ENCODE results near the gene NPSR1. TPM values are rescaled to one million over a fixed set of nuclear protein-coding genes. Genes with fewer than 3 reads are reported as not detected.

The NPSR1 gene
- total RNA-seq, 2 experiments from 2014 or later: not detected

DNA sequence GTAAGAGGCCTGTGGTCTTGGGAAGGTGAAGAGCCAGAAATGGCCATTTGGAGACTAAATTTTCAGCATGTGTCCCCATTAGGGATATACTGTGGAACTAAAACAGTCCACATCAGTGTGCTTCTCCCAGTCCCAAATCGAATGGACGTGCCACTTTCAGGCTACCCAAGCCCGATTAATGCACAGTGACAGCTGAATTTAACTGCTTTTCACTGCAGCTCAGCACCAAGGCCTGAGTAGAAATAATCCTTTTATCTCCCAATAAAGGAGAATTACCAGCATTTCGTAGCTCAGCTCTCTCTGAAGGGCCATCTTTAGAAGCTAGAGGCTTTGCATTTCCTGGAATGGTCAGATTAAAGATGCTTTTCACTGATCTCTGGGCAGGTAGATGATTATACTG, 183.3 kb downstream of the NPSR1 start:
- intact Hi-C loops (cut with micrococcal nuclease; ENCODE audit: unreplicated experiment): no loop called here
- ChIA-PET POLR2A (no interaction called here), CTCF (ENCODE audit: unreplicated experiment) (no interaction called here)
- no TSS peak for BruUV-seq (replicated peaks)
- H3K27ac ChIP-seq (ENCODE audit: low read depth, low read length, poor library complexity, severe bottlenecking): no peak overlapping the region
- no peak overlapping the region for H3K4me2 ChIP-seq (ENCODE audit: low read length)
- H4K20me1 ChIP-seq (ENCODE audit: insufficient read depth, low read length): no peaks in the 10 kb centered on the region
- TF ChIP-seq, protein P1, sequence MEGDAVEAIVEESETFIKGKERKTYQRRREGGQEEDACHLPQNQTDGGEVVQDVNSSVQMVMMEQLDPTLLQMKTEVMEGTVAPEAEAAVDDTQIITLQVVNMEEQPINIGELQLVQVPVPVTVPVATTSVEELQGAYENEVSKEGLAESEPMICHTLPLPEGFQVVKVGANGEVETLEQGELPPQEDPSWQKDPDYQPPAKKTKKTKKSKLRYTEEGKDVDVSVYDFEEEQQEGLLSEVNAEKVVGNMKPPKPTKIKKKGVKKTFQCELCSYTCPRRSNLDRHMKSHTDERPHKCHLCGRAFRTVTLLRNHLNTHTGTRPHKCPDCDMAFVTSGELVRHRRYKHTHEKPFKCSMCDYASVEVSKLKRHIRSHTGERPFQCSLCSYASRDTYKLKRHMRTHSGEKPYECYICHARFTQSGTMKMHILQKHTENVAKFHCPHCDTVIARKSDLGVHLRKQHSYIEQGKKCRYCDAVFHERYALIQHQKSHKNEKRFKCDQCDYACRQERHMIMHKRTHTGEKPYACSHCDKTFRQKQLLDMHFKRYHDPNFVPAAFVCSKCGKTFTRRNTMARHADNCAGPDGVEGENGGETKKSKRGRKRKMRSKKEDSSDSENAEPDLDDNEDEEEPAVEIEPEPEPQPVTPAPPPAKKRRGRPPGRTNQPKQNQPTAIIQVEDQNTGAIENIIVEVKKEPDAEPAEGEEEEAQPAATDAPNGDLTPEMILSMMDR (conservative IDR thresholded peaks at IDR 0.05; ENCODE audit: low read length): no peak
- no peak for TF ChIP-seq EZH2phosphoT487 (IDR thresholded peaks at IDR 0.05; ENCODE audit: borderline replicate concordance, low read depth, low read length)
- no peak for DNase-seq (ENCODE audit: low spot score)
- no peaks in the 10 kb centered on the region for H3K79me2 ChIP-seq (ENCODE audit: insufficient read depth, low read depth, low read length)
- no peak overlapping the region for H2AFZ ChIP-seq (ENCODE audit: low read length)
- H3K4me1 ChIP-seq (ENCODE audit: insufficient read depth, low read length, poor library complexity, severe bottlenecking): no peaks in the 10 kb centered on the region
- no peaks in the 10 kb centered on the region for H3K36me3 ChIP-seq (ENCODE audit: insufficient read depth, low read length)
- no peak overlapping the region for H3K4me3 ChIP-seq (ENCODE audit: low read depth, low read length, poor library complexity, severe bottlenecking)
- no peaks in the 10 kb centered on the region for H3K9me2 ChIP-seq (ENCODE audit: insufficient read depth, low read length)
- H3K9me3 ChIP-seq (ENCODE audit: low read length): no peaks in the 10 kb centered on the region

- Histone ChIP-seq H3K4me2 (ENCODE audit: low read length) (no peak overlapping the region), H3K9me2 (ENCODE audit: insufficient read depth, low read length) (no peaks in the 10 kb centered on the region)
Measured at GRCh38 chr7:34842782-34843181, 184.8 kb downstream of the NPSR1 start.

DNA sequence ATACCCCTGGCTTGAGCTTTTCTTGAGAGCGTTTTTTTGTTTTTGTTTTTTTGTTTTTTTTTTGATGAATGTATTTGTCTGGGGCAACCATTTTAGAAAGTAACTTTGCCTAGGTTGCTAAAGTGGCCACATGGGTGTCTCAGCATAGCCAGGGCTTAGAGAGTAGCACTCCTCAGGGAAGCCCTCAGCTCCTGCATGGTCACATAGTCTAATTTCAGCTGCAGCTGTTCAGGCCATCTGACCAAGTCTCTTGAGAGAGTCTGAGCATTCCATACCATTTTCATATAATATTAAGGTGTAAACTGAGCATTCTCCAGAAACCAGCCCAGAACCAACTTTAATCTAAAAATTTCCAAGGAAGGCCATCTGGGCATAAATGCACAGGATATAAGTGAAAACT, 186.4 kb downstream of the NPSR1 start:
- H3K4me3 ChIP-seq (ENCODE audit: low read depth, low read length, poor library complexity, severe bottlenecking): no peak overlapping the region
- TF ChIP-seq, protein P1 (conservative IDR thresholded peaks at IDR 0.05; ENCODE audit: low read length): no peak
- TF ChIP-seq EZH2phosphoT487 (IDR thresholded peaks at IDR 0.05; ENCODE audit: borderline replicate concordance, low read depth, low read length): no peak
- ChIA-PET POLR2A (interaction anchor here (0.7 kb wide), 1 partner anchor 18 kb away, joined by 4 read pairs; no protein-coding TSS in a partner anchor), CTCF (ENCODE audit: unreplicated experiment) (no interaction called here)
- H3K79me2 ChIP-seq (ENCODE audit: insufficient read depth, low read depth, low read length): no peaks in the 10 kb centered on the region
- H3K9me3 ChIP-seq (ENCODE audit: low read length): no peaks in the 10 kb centered on the region
- BruUV-seq (replicated peaks): no TSS peak
- H2AFZ ChIP-seq (ENCODE audit: low read length): no peak overlapping the region
- intact Hi-C loops (cut with micrococcal nuclease; ENCODE audit: unreplicated experiment): no loop called here
- H3K27ac ChIP-seq (ENCODE audit: low read depth, low read length, poor library complexity, severe bottlenecking): no peak overlapping the region
- DNase-seq (ENCODE audit: low spot score): no peak
- no peaks in the 10 kb centered on the region for H3K4me1 ChIP-seq (ENCODE audit: insufficient read depth, low read length, poor library complexity, severe bottlenecking)
- no peak overlapping the region for H3K4me2 ChIP-seq (ENCODE audit: low read length)
- H4K20me1 ChIP-seq (ENCODE audit: insufficient read depth, low read length): no peaks in the 10 kb centered on the region
- no peaks in the 10 kb centered on the region for H3K36me3 ChIP-seq (ENCODE audit: insufficient read depth, low read length)
- H3K9me2 ChIP-seq (ENCODE audit: insufficient read depth, low read length): no peaks in the 10 kb centered on the region

More at GRCh38 chr7:34842782-34843181, 184.8 kb downstream of the NPSR1 start:
- no peak overlapping the region for H3K4me3 ChIP-seq (ENCODE audit: low read depth, low read length, poor library complexity, severe bottlenecking)
- no peak for TF ChIP-seq EZH2phosphoT487 (IDR thresholded peaks at IDR 0.05; ENCODE audit: borderline replicate concordance, low read depth, low read length)
- TF ChIP-seq, protein P1 (conservative IDR thresholded peaks at IDR 0.05; ENCODE audit: low read length): no peak
- no peak overlapping the region for H2AFZ ChIP-seq (ENCODE audit: low read length)
- no TSS peak for BruUV-seq (replicated peaks)
- no peaks in the 10 kb centered on the region for H3K4me1 ChIP-seq (ENCODE audit: insufficient read depth, low read length, poor library complexity, severe bottlenecking)
- CTCF ChIA-PET (ENCODE audit: unreplicated experiment): no interaction called here
- H4K20me1 ChIP-seq (ENCODE audit: insufficient read depth, low read length): no peaks in the 10 kb centered on the region
- POLR2A ChIA-PET: no interaction called here
- H3K36me3 ChIP-seq (ENCODE audit: insufficient read depth, low read length): no peaks in the 10 kb centered on the region
- H3K9me3 ChIP-seq (ENCODE audit: low read length): no peaks in the 10 kb centered on the region
- H3K27ac ChIP-seq (ENCODE audit: low read depth, low read length, poor library complexity, severe bottlenecking): no peak overlapping the region
- H3K79me2 ChIP-seq (ENCODE audit: insufficient read depth, low read depth, low read length): no peaks in the 10 kb centered on the region
- DNase-seq (ENCODE audit: low spot score): no peak
- intact Hi-C loops (cut with micrococcal nuclease; ENCODE audit: unreplicated experiment): no loop called here

Data from OCI-LY7 (cell line).